HG03103 (cell line): Measurements from ENCODE around the gene HTRA1.

Experiments used
- ATAC-seq: cut with Tn5 transposase; IDR thresholded peaks from one replicate; pipeline ENCODE4 v1.9.1; 2021; ENCODE audit warnings: low read depth; ENCODE audit not compliant: unreplicated experiment

HTRA1 gene

GRCh38 chr10:122493761-122494160 is 32.4 kb downstream of the HTRA1 start:
- ATAC-seq = no peak

- ATAC-seq = no peak
Observed at GRCh38 chr10:122494173-122494820, 32.9 kb downstream of the HTRA1 start.

- ATAC-seq = no peak
Observed at GRCh38 chr10:122494833-122495232, 33.5 kb downstream of the HTRA1 start.

- no peak for ATAC-seq
Observed at GRCh38 chr10:122495406-122496340, 34.3 kb downstream of the HTRA1 start.

GRCh38 chr10:122497241-122497640 is 35.9 kb downstream of the HTRA1 start:
- ATAC-seq = no peak

- no peak for ATAC-seq
Observed at GRCh38 chr10:122498521-122498920, 37.2 kb downstream of the HTRA1 start.

GRCh38 chr10:122499012-122499411 is 37.7 kb downstream of the HTRA1 start:
- no peak for ATAC-seq

GRCh38 chr10:122499491-122499941 is 38.2 kb downstream of the HTRA1 start:
- no peak for ATAC-seq

- ATAC-seq = no peak
Observed at GRCh38 chr10:122500194-122500593, 38.8 kb downstream of the HTRA1 start.

- no peak for ATAC-seq
Observed at GRCh38 chr10:122500726-122501125, 39.4 kb downstream of the HTRA1 start.

GRCh38 chr10:122503012-122503411 is 41.7 kb downstream of the HTRA1 start:
- ATAC-seq = no peak

- ATAC-seq = no peak
Observed at GRCh38 chr10:122503886-122504609, 42.7 kb downstream of the HTRA1 start.

GRCh38 chr10:122504610-122504950 is 43.2 kb downstream of the HTRA1 start:
- ATAC-seq = no peak

- no peak for ATAC-seq
Observed at GRCh38 chr10:122505011-122505410, 43.7 kb downstream of the HTRA1 start.

GRCh38 chr10:122505885-122506645 is 44.7 kb downstream of the HTRA1 start:
- ATAC-seq = no peak

GRCh38 chr10:122507616-122508015 is 46.3 kb downstream of the HTRA1 start:
- ATAC-seq = no peak

GRCh38 chr10:122508021-122508420 is 46.7 kb downstream of the HTRA1 start:
- ATAC-seq = no peak

- ATAC-seq = no peak
Observed at GRCh38 chr10:122509323-122509722, 48.0 kb downstream of the HTRA1 start.

- no peak for ATAC-seq
Observed at GRCh38 chr10:122510326-122510725, 49.0 kb downstream of the HTRA1 start.

GRCh38 chr10:122510736-122511135 is 49.4 kb downstream of the HTRA1 start:
- ATAC-seq = no peak
